ENCODE measurements around the gene RASIP1.
"Not testable (repeated sequence)": the region's sequence is repeated elsewhere in the genome, so short reads cannot be mapped to it uniquely, and the experiment has no call there.

RASIP1 gene

GRCh38 chr19:48731452-48731851, 9.0 kb downstream of the RASIP1 start:
- no peak for DNase-seq

GRCh38 chr19:48728911-48729664, 11.3 kb downstream of the RASIP1 start:
- no peak for DNase-seq

- DNase-seq = no peak
These were observed 13.9 kb downstream of the RASIP1 start for GRCh38 chr19:48726556-48726955.

- DNase-seq = peak; percentile 23
These were observed 15.3 kb downstream of the RASIP1 start for GRCh38 chr19:48724796-48725753.

- no peak for DNase-seq
These were observed 18.2 kb downstream of the RASIP1 start for GRCh38 chr19:48722196-48722708.

GRCh38 chr19:48720613-48721296, 19.7 kb downstream of the RASIP1 start:
- DNase-seq = peak; percentile 97

GRCh38 chr19:48720251-48720612, 20.2 kb downstream of the RASIP1 start:
- no peak for DNase-seq

GRCh38 chr19:48719263-48720171, 20.9 kb downstream of the RASIP1 start, which contains the start of gene MAMSTR:
Gene MAMSTR (minus strand): TSS chr19:48719725. CDS start chr19:48719031, 694 bp downstream.
- DNase-seq = no peak

- DNase-seq = no peak
These were observed 21.6 kb downstream of the RASIP1 start for GRCh38 chr19:48718711-48719231.

GRCh38 chr19:48718106-48718505, 22.3 kb downstream of the RASIP1 start:
- not testable (repeated sequence) for DNase-seq

- DNase-seq = peak; percentile 76
These were observed 23.7 kb downstream of the RASIP1 start for GRCh38 chr19:48716562-48717291.

- DNase-seq = no peak
These were observed 24.7 kb downstream of the RASIP1 start for GRCh38 chr19:48715681-48716171.

GRCh38 chr19:48714759-48715675, 25.4 kb downstream of the RASIP1 start:
- DNase-seq = no peak

GRCh38 chr19:48713864-48714755, 26.3 kb downstream of the RASIP1 start:
- peak; percentile 100 for DNase-seq

GRCh38 chr19:48713041-48713863, 27.2 kb downstream of the RASIP1 start:
- no peak for DNase-seq

GRCh38 chr19:48711106-48711662, 29.2 kb downstream of the RASIP1 start:
- DNase-seq = no peak

- no peak for DNase-seq
These were observed 31.9 kb downstream of the RASIP1 start for GRCh38 chr19:48708471-48708870.
